ENCODE results near the gene PTBP1. TPM values are rescaled to one million over a fixed set of nuclear protein-coding genes. Genes with fewer than 3 reads are reported as not detected.
A peak's percentile ranks its signal among the peaks of the same experiment; 100 is the strongest.

Gene PTBP1
- total and polyA plus RNA-seq, 2 of the 13 experiments (the other 11 are each of a cell fraction or from before 2014, with no cell fraction given), result 195 to 288 TPM

DNA sequence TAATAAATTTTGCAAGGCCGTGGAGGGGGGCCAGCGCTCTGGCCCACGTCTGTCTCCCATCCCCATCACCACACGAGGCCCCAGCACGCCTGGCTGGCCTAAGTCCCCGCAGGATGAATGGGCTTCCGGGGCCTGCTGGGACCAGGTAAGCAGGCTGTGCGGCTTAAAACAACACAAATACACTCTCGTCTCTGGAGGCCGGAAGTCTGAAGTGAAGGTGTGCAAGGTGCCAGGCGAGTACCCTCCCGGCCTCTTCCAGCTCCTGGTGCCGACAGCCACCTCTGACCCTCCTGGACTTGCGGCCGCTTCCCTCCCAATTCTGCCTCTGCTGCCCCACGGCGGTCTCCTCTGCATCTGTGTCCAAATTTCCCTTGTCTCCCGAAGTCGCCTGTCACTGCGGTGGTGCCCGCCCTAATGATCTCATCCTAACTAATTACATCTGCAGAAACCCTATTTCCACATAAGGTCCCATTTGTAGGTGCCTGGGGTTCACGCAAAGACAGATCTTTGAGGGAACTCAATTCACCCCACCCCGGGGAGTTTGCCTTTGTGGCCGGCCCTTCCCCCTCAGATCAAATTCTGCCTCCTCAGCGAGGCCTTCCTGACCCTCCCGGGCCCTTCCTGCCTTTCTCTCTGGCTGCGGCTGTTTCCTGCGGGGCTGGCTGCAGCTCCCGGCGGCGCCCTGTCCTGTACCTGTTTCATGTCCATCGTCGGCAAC lies 8.1 kb upstream of the PTBP1 start (continued):
- TF ChIP-seq ZBED4 (CRISPR knock-in tag; IDR thresholded peaks at IDR 0.05; ENCODE audit: borderline replicate concordance), result 0 out of 2 replicates have a peak, but pooled peaks have one; percentile 28
- no peak for TF ChIP-seq ZBTB21 (CRISPR knock-in tag; IDR thresholded peaks at IDR 0.05)
- 0 out of 2 replicates have a peak, but pooled peaks have one; percentile 29 for TF ChIP-seq DNMT1 (CRISPR knock-in tag; IDR thresholded peaks at IDR 0.05)
- TF ChIP-seq KMT2B (CRISPR knock-in tag; IDR thresholded peaks at IDR 0.05), result no peak
- TF ChIP-seq KDM2A (CRISPR knock-in tag; IDR thresholded peaks at IDR 0.05; ENCODE audit: borderline replicate concordance, low read depth), result no peak
- TF ChIP-seq TFDP2 (CRISPR knock-in tag; IDR thresholded peaks at IDR 0.05), result peak; percentile 29; the same call in 1 of the 2 replicates
- peak; percentile 35 for TF ChIP-seq ZNF768 (CRISPR knock-in tag; IDR thresholded peaks at IDR 0.05)
- TF ChIP-seq MIER2 (CRISPR knock-in tag; IDR thresholded peaks at IDR 0.05), result no peak
- TF ChIP-seq FOXA1 (IDR thresholded peaks at IDR 0.05), result no peak
- 0 out of 2 replicates have a peak, but pooled peaks have one; percentile 20 for TF ChIP-seq FOXA1 (CRISPR knock-in tag; IDR thresholded peaks at IDR 0.05)
- no peak for TF ChIP-seq NCOA5 (CRISPR knock-in tag; IDR thresholded peaks at IDR 0.05)
- TF ChIP-seq RELA (CRISPR knock-in tag; IDR thresholded peaks at IDR 0.05), result no peak
- peak; percentile 9 for TF ChIP-seq CCAR2 (optimal IDR thresholded peaks at IDR 0.05; ENCODE audit: low read depth, low read length)
- peak; percentile 37 for TF ChIP-seq RAD21 (CRISPR knock-in tag; IDR thresholded peaks at IDR 0.05)
- TF ChIP-seq ZNF501 (CRISPR knock-in tag; IDR thresholded peaks at IDR 0.05), result peak; percentile 52
- TF ChIP-seq HNRNPLL (IDR thresholded peaks at IDR 0.05; ENCODE audit: low read depth, low read length, poor library complexity, severe bottlenecking), result peak; percentile 31
- no peak for TF ChIP-seq ZBTB25 (CRISPR knock-in tag; IDR thresholded peaks at IDR 0.05)
- TF ChIP-seq, protein P1, sequence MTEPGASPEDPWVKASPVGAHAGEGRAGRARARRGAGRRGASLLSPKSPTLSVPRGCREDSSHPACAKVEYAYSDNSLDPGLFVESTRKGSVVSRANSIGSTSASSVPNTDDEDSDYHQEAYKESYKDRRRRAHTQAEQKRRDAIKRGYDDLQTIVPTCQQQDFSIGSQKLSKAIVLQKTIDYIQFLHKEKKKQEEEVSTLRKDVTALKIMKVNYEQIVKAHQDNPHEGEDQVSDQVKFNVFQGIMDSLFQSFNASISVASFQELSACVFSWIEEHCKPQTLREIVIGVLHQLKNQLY (CRISPR knock-in tag; IDR thresholded peaks at IDR 0.05), result peak; percentile 43; the same call in 1 of the 2 replicates
